Gastrocnemius medialis (tissue), 4 donors: ENCODE results near the gene ANKRD9. TPM values are rescaled to one million over a fixed set of nuclear protein-coding genes. Genes with fewer than 3 reads are reported as not detected.

Experiments
- ATAC-seq, 2 donors: fragments of 150-250 bp; one replicate each; pipeline ENCODE4 v1.9.1; 2016
- DNase-seq, 2 donors: peaks; one replicate each; pipeline ENCODE4 v3.0.0-alpha.2; 2019
- H3K27ac ChIP-seq, 4 donors: fragments of 200-600 bp; sonication (generic); 1 replicate in 1 of 4; 2 replicates in 3 of 4; pipeline ENCODE4 v1.5.1; 2016 to 2018; ENCODE audit warnings: mild to moderate bottlenecking in 2 of 4, moderate library complexity in 1 of 4
- H3K27me3 ChIP-seq, 3 donors: fragments of 200-600 bp; sonication (generic) in 2 of 3; 1 replicate in 1 of 3; 2 replicates in 2 of 3; pipeline versions ENCODE4 v1.5.1 to v1.6.0; 2016 to 2019; ENCODE audit warnings: mild to moderate bottlenecking in 1 of 3, moderate library complexity in 1 of 3
- H3K36me3 ChIP-seq, 2 donors: fragments of 200-600 bp; sonication (generic) in 1 of 2; one replicate each; pipeline ENCODE4 v1.5.1; 2017 to 2018
- H3K4me1 ChIP-seq, 2 donors: fragments of 200-600 bp; sonication (generic) in 1 of 2; one replicate each; pipeline ENCODE4 v1.5.1; 2016 to 2017; ENCODE audit warnings: mild to moderate bottlenecking in 2 of 2
- H3K4me3 ChIP-seq, 4 donors: fragments of 200-600 bp; sonication (generic) in 3 of 4; 1 replicate in 1 of 4; 2 replicates in 3 of 4; pipeline ENCODE4 v1.5.1; 2016 to 2019; ENCODE audit warnings: mild to moderate bottlenecking in 2 of 4
- H3K9me3 ChIP-seq, 3 donors: fragments of 200-600 bp; sonication (generic) in 2 of 3; 1 replicate in 1 of 3; 2 replicates in 2 of 3; pipeline ENCODE4 v1.5.1; 2016 to 2019
- POLR2A ChIP-seq, 2 donors: fragments of 450-650 bp; IDR thresholded peaks; one replicate each; pipeline ENCODE4 v1.6.1; 2017; ENCODE audit warnings: antibody characterized with exemption in 2 of 2, mild to moderate bottlenecking in 2 of 2, moderate library complexity in 2 of 2
- in situ Hi-C, 4 donors: fragments of 200-750 bp; cut with MboI; loops; one replicate each; pipeline versions ENCODE4 v1.15.0 to v1.8.0; 2017; ENCODE audit warnings: low sequenced_read_pairs in 4 of 4
- intact Hi-C: fragments of 100-400 bp; cut with DNase I; formaldehyde crosslinking; loops from one replicate; pipeline ENCODE4 v1.15.1; 2023; ENCODE audit warnings: low total_unique reads
- total RNA-seq, 4 donors: library from RNA; depleted of rRNA; stranded (reverse); fragments of >200 nt; gene quantifications; one replicate each; pipeline versions ENCODE4 v1.1.0 to v1.2.3, GENCODE V29; 2016
- TF ChIP-seq, protein P1 (sequence below), 5 experiments: fragments of 450-650 bp in 3 of 5; fragments of 200-600 bp in 2 of 5; sonication (generic) in 2 of 5; IDR thresholded peaks in 4 of 5; conservative IDR thresholded peaks in 1 of 5; 1 replicate in 4 of 5; 2 replicates in 1 of 5; pipeline ENCODE4 v1.5.1; 2016 to 2019; ENCODE audit warnings: antibody characterized with exemption in 5 of 5, mild to moderate bottlenecking in 3 of 5, moderate library complexity in 3 of 5

The ANKRD9 gene
- total RNA-seq, 4 donors from 2014 or later = 155 to 450 (median 216) TPM

GRCh38 chr14:102505775-102506625 is 3.6 kb downstream of the ANKRD9 start:
- Histone ChIP-seq H3K4me3 (peak overlapping the region in 2 of 4 donors; percentile 30 to 37), H3K27ac (peak overlapping the region; percentile 95 to 99 (median 96)), H3K4me1 (peaks cover 36 to 64% of the 10 kb centered on the region in 2 donors), H3K27me3 (no peaks in the 10 kb centered on the region), H3K9me3 (no peaks in the 10 kb centered on the region), H3K36me3 (no peaks in the 10 kb centered on the region)
- intact Hi-C loops (no loop called here), in situ Hi-C loops (loop anchor here in 1 of 4 donors (25.0 kb wide), 1 partner anchor 194 kb away; the partner anchor contains the start of genes MOK and ZNF839)
- no peak for TF ChIP-seq POLR2A (IDR thresholded peaks at IDR 0.05)
- TF ChIP-seq, protein P1, sequence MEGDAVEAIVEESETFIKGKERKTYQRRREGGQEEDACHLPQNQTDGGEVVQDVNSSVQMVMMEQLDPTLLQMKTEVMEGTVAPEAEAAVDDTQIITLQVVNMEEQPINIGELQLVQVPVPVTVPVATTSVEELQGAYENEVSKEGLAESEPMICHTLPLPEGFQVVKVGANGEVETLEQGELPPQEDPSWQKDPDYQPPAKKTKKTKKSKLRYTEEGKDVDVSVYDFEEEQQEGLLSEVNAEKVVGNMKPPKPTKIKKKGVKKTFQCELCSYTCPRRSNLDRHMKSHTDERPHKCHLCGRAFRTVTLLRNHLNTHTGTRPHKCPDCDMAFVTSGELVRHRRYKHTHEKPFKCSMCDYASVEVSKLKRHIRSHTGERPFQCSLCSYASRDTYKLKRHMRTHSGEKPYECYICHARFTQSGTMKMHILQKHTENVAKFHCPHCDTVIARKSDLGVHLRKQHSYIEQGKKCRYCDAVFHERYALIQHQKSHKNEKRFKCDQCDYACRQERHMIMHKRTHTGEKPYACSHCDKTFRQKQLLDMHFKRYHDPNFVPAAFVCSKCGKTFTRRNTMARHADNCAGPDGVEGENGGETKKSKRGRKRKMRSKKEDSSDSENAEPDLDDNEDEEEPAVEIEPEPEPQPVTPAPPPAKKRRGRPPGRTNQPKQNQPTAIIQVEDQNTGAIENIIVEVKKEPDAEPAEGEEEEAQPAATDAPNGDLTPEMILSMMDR (IDR thresholded peaks at IDR 0.05 in 4 of 5, conservative IDR thresholded peaks at IDR 0.05 in 1 of 5) = no peak
- no peak for DNase-seq
- no peak for ATAC-seq

DNA sequence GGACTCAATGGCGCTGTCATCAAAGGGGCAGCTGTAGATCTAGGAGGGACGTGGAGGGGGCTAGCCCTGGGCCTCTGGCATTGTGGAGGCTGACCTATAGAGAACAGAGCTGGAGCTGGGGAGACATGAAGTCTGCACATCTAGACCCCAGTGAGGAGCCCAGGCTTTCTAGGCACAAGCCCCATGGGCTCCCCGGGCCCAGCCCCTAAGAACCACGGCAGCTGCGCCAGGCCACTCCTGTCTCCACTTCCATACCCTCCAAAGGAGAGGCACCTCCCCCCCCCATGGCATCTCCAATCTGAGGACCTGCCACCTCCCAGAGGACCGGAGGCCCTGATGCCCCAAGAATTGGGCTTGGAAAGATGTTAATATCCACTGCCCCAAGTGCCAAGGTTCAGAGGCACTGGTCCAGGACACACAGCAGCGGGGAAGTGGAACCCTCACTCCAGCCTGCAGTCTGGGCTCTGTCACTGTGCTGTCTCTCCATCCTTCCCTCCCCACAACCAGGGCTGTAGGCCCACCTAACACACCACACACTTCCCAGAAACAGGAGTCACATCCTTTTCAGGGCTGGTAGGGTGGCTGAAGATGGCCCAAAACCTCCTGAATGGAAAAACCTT is 4.5 kb downstream of the ANKRD9 start:
- Histone ChIP-seq H3K27ac (peak overlapping the region; percentile 95 to 99 (median 96)), H3K27me3 (no peaks in the 10 kb centered on the region), H3K4me3 (peak overlapping the region in 1 of 4 donors; percentile 37), H3K4me1 (peaks cover 45 to 65% of the 10 kb centered on the region in 2 donors), H3K9me3 (no peaks in the 10 kb centered on the region), H3K36me3 (no peaks in the 10 kb centered on the region)
- TF ChIP-seq, protein P1 (IDR thresholded peaks at IDR 0.05 in 4 of 5, conservative IDR thresholded peaks at IDR 0.05 in 1 of 5) = no peak
- no peak for TF ChIP-seq POLR2A (IDR thresholded peaks at IDR 0.05)
- in situ Hi-C loops = loop anchor here in 1 of 4 donors (25.0 kb wide), 1 partner anchor 193 kb away; the partner anchor contains the start of genes MOK and ZNF839
- intact Hi-C loops = no loop called here
- no peak for DNase-seq
- ATAC-seq = no peak

DNA sequence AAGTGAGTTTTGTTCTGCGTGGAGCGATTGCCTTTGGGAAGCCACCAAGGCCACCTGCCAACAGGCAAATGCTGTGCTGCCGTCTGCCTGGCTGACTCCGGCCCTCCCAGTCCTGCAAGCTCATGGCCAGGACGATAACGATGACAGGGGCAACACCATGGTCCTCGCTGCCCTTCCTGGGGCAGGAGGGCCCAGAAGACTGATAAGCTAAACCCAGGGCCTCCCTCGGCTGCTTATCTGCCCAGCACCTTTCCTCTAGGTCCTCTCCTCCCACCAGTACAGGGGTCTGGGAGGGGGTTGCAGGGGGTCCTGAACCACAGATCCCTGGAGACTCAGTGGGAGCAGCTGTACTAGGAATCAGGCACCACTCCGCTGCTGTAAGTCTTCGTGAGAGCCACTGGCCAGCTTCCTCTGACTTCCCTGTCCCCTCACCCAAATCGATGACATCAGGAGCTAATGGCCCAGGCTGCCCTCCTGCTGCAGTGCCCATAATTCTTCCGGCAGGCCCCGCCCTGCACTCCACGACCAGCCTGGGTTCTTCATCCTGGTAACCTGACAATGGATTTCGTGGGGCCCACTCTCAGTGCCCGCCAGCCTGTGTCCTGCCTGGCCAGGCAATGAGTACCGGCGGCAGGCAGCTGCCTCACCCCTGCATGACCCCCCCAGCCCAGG is 5.1 kb downstream of the ANKRD9 start:
- ATAC-seq (no peak), DNase-seq (peak; percentile 2 to 56)
- intact Hi-C loops = no loop called here

More for the DNA sequence above, 5.1 kb downstream of the ANKRD9 start:
- Histone ChIP-seq H3K4me3 (no peak overlapping the region), H3K4me1 (peaks cover 51 to 69% of the 10 kb centered on the region in 2 donors), H3K9me3 (no peaks in the 10 kb centered on the region), H3K36me3 (no peaks in the 10 kb centered on the region), H3K27me3 (no peaks in the 10 kb centered on the region), H3K27ac (peak overlapping the region; percentile 95 to 99 (median 96))
- in situ Hi-C loops = loop anchor here in 1 of 4 donors (25.0 kb wide), 1 partner anchor 192 kb away; the partner anchor contains the start of genes MOK and ZNF839
- no peak for TF ChIP-seq POLR2A (IDR thresholded peaks at IDR 0.05)
- TF ChIP-seq, protein P1 (IDR thresholded peaks at IDR 0.05 in 4 of 5, conservative IDR thresholded peaks at IDR 0.05 in 1 of 5) = no peak
